WTC11 (cell line): ENCODE results near the gene CELF2. TPM values are rescaled to one million over a fixed set of nuclear protein-coding genes. Genes with fewer than 3 reads are reported as not detected.

ENCODE experiments used
- ATAC-seq: fragments of 200-7000 bp; cut with Tn5 transposase; 2 replicates; pipeline ENCODE4 v1.10.0; 2021; ENCODE audit warnings: mild to moderate bottlenecking, moderate library complexity
- CTCF ChIA-PET: fragments of 300-600 bp; sonication (Branson Sonifier 250); formaldehyde crosslinking; loops from one replicate; lab custom pipeline; 2021; ENCODE audit warnings: antibody characterized with exemption; lab: Charles Lee
- POLR2A ChIA-PET: fragments of 350-600 bp; sonication (Branson Sonifier 250); formaldehyde crosslinking; loops from one replicate; lab custom pipeline; 2021; ENCODE audit warnings: antibody characterized with exemption; lab: Charles Lee
- DNase-seq: peaks from one replicate; pipeline ENCODE4 v3.0.0; 2021; ENCODE audit warnings: low spot score
- H3K27ac Mint-ChIP-seq: 2 replicates; pipeline ENCODE4 v1.8.0; 2021; ENCODE audit warnings: mixed read lengths
- H3K27me3 Mint-ChIP-seq: 2 replicates; pipeline ENCODE4 v1.8.0; 2021; ENCODE audit warnings: low read depth, mild to moderate bottlenecking, moderate library complexity, mixed read lengths
- H3K36me3 Mint-ChIP-seq: 2 replicates; pipeline ENCODE4 v1.8.0; 2021; ENCODE audit warnings: mixed read lengths
- H3K4me1 Mint-ChIP-seq: 2 replicates; pipeline ENCODE4 v1.8.0; 2022; ENCODE audit warnings: mixed read lengths
- H3K4me3 Mint-ChIP-seq: 2 replicates; pipeline ENCODE4 v1.8.0; 2021; ENCODE audit warnings: mild to moderate bottlenecking, moderate library complexity, mixed read lengths
- H3K9me3 Mint-ChIP-seq: 2 replicates; pipeline ENCODE4 v1.8.0; 2021; ENCODE audit warnings: mixed read lengths
- CTCF ChIP-seq: fragments of 200-600 bp; IDR thresholded peaks from 2 replicates; pipeline ENCODE4 v1.8.0; 2022; ENCODE audit warnings: antibody characterized with exemption
- IRF1 ChIP-seq: sonication (generic); formaldehyde crosslinking; IDR thresholded peaks from 2 replicates; pipeline ENCODE4 v1.8.0; 2023; ENCODE audit warnings: missing genetic modification reagents
- MYBL2 ChIP-seq: sonication (generic); formaldehyde crosslinking; IDR thresholded peaks from 2 replicates; pipeline ENCODE4 v1.8.1; 2023; ENCODE audit warnings: mild to moderate bottlenecking, moderate library complexity, missing genetic modification reagents
- NFATC4 ChIP-seq: fragments of 250-450 bp; sonication (Bioruptor Pico); IDR thresholded peaks from 2 replicates; pipeline ENCODE4 v1.9.0; 2021; ENCODE audit warnings: mild to moderate bottlenecking
- TEAD1 ChIP-seq: sonication (generic); formaldehyde crosslinking; IDR thresholded peaks from 2 replicates; pipeline ENCODE4 v1.8.0; 2022; ENCODE audit warnings: mild to moderate bottlenecking, missing genetic modification reagents
- USF1 ChIP-seq: sonication (generic); formaldehyde crosslinking; IDR thresholded peaks from 2 replicates; pipeline ENCODE4 v1.8.0; 2022; ENCODE audit warnings: mild to moderate bottlenecking, missing genetic modification reagents
- ZNF121 ChIP-seq: sonication (generic); formaldehyde crosslinking; IDR thresholded peaks from 2 replicates; pipeline ENCODE4 v1.8.0; 2023; ENCODE audit warnings: missing genetic modification reagents
- ZNF512 ChIP-seq: sonication (generic); formaldehyde crosslinking; IDR thresholded peaks from 2 replicates; pipeline ENCODE4 v1.8.1; 2022; ENCODE audit warnings: missing genetic modification reagents, borderline replicate concordance
- ZNF671 ChIP-seq: fragments of 250-450 bp; sonication (Bioruptor Pico); IDR thresholded peaks from 2 replicates; pipeline ENCODE4 v1.8.0; 2021; ENCODE audit warnings: mild to moderate bottlenecking
- total RNA-seq: library from RNA; stranded (reverse); gene quantifications from 3 replicates; pipeline ENCODE4 v1.2.3, GENCODE V29; 2021
- TF ChIP-seq, protein P1 (sequence below): sonication (generic); formaldehyde crosslinking; conservative IDR thresholded peaks from 2 replicates; pipeline ENCODE4 v1.8.1; 2022; ENCODE audit warnings: mild to moderate bottlenecking, missing genetic modification reagents
- TF ChIP-seq, protein P2 (sequence below): sonication (generic); formaldehyde crosslinking; conservative IDR thresholded peaks from 2 replicates; pipeline ENCODE4 v1.8.1; 2023; ENCODE audit warnings: mild to moderate bottlenecking, low read depth, missing genetic modification reagents, moderate library complexity
- TF ChIP-seq, protein P3 (sequence below): fragments of 250-450 bp; sonication (Bioruptor Pico); IDR thresholded peaks from 2 replicates; pipeline ENCODE4 v1.9.0; 2021; ENCODE audit warnings: mild to moderate bottlenecking
- TF ChIP-seq, protein P4 (sequence below): fragments of 250-450 bp; sonication (Bioruptor Pico); IDR thresholded peaks from 2 replicates; pipeline ENCODE4 v1.8.0; 2021; ENCODE audit warnings: mild to moderate bottlenecking
- TF ChIP-seq, protein P5 (sequence below): sonication (generic); formaldehyde crosslinking; IDR thresholded peaks from 2 replicates; pipeline ENCODE4 v1.8.1; 2023; ENCODE audit warnings: mild to moderate bottlenecking, missing genetic modification reagents, borderline replicate concordance

CELF2 gene
- total RNA-seq, 1 experiment from 2014 or later, result 24.6 TPM

GRCh38 chr10:11110539-11110938 lies 92.9 kb downstream of the CELF2 start (continued):
- TF ChIP-seq CTCF (no peak), ZNF121 (CRISPR knock-in tag) (no peak), MYBL2 (no peak), TEAD1 (no peak)
- TF ChIP-seq, protein P1, sequence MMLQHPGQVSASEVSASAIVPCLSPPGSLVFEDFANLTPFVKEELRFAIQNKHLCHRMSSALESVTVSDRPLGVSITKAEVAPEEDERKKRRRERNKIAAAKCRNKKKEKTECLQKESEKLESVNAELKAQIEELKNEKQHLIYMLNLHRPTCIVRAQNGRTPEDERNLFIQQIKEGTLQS (CRISPR knock-in tag), result no peak

DNA sequence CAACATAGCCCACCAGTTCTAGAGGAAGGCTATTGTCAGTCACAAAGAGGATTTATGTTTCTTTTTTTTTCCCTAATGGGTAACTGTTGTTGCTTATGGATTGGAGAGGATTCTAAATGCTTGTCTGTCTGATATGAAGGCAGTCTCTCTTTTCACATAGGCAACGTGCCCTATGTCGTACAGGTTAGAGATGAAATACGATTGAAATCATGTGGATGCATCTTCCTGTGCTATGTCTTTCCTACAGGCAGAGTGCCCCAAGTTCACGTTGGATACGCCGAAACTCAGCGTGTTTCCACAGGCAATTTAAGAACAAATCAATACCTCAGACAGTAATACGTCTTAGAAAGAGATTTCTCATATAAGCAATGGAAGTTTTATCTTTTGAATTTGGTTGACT lies 93.8 kb downstream of the CELF2 start:
- POLR2A ChIA-PET, result no interaction called here
- H3K4me1 Mint-ChIP-seq, result peaks cover 27% of the 10 kb centered on the region
- ATAC-seq (no peak), DNase-seq (no peak)
- H3K9me3 Mint-ChIP-seq, result peaks cover 22% of the 10 kb centered on the region
- H3K4me3 Mint-ChIP-seq, result no peak overlapping the region
- TF ChIP-seq, protein P2, sequence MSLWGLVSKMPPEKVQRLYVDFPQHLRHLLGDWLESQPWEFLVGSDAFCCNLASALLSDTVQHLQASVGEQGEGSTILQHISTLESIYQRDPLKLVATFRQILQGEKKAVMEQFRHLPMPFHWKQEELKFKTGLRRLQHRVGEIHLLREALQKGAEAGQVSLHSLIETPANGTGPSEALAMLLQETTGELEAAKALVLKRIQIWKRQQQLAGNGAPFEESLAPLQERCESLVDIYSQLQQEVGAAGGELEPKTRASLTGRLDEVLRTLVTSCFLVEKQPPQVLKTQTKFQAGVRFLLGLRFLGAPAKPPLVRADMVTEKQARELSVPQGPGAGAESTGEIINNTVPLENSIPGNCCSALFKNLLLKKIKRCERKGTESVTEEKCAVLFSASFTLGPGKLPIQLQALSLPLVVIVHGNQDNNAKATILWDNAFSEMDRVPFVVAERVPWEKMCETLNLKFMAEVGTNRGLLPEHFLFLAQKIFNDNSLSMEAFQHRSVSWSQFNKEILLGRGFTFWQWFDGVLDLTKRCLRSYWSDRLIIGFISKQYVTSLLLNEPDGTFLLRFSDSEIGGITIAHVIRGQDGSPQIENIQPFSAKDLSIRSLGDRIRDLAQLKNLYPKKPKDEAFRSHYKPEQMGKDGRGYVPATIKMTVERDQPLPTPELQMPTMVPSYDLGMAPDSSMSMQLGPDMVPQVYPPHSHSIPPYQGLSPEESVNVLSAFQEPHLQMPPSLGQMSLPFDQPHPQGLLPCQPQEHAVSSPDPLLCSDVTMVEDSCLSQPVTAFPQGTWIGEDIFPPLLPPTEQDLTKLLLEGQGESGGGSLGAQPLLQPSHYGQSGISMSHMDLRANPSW (CRISPR knock-in tag), result no peak
- TF ChIP-seq ZNF512 (CRISPR knock-in tag) (no peak), USF1 (no peak), ZNF671 (CRISPR knock-in tag) (no peak), IRF1 (CRISPR knock-in tag) (no peak), ZNF121 (CRISPR knock-in tag) (no peak), NFATC4 (CRISPR knock-in tag) (no peak)
- TF ChIP-seq, protein P3, sequence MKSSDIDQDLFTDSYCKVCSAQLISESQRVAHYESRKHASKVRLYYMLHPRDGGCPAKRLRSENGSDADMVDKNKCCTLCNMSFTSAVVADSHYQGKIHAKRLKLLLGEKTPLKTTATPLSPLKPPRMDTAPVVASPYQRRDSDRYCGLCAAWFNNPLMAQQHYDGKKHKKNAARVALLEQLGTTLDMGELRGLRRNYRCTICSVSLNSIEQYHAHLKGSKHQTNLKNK, result no peak
- TF ChIP-seq, protein P4, sequence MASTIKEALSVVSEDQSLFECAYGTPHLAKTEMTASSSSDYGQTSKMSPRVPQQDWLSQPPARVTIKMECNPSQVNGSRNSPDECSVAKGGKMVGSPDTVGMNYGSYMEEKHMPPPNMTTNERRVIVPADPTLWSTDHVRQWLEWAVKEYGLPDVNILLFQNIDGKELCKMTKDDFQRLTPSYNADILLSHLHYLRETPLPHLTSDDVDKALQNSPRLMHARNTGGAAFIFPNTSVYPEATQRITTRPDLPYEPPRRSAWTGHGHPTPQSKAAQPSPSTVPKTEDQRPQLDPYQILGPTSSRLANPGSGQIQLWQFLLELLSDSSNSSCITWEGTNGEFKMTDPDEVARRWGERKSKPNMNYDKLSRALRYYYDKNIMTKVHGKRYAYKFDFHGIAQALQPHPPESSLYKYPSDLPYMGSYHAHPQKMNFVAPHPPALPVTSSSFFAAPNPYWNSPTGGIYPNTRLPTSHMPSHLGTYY (CRISPR knock-in tag), result no peak
- TF ChIP-seq, protein P5, sequence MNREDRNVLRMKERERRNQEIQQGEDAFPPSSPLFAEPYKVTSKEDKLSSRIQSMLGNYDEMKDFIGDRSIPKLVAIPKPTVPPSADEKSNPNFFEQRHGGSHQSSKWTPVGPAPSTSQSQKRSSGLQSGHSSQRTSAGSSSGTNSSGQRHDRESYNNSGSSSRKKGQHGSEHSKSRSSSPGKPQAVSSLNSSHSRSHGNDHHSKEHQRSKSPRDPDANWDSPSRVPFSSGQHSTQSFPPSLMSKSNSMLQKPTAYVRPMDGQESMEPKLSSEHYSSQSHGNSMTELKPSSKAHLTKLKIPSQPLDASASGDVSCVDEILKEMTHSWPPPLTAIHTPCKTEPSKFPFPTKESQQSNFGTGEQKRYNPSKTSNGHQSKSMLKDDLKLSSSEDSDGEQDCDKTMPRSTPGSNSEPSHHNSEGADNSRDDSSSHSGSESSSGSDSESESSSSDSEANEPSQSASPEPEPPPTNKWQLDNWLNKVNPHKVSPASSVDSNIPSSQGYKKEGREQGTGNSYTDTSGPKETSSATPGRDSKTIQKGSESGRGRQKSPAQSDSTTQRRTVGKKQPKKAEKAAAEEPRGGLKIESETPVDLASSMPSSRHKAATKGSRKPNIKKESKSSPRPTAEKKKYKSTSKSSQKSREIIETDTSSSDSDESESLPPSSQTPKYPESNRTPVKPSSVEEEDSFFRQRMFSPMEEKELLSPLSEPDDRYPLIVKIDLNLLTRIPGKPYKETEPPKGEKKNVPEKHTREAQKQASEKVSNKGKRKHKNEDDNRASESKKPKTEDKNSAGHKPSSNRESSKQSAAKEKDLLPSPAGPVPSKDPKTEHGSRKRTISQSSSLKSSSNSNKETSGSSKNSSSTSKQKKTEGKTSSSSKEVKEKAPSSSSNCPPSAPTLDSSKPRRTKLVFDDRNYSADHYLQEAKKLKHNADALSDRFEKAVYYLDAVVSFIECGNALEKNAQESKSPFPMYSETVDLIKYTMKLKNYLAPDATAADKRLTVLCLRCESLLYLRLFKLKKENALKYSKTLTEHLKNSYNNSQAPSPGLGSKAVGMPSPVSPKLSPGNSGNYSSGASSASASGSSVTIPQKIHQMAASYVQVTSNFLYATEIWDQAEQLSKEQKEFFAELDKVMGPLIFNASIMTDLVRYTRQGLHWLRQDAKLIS (CRISPR knock-in tag), result no peak
- TF ChIP-seq, all 79 proteins: peak for 0
- no peak overlapping the region for H3K27ac Mint-ChIP-seq
- no peaks in the 10 kb centered on the region for H3K27me3 Mint-ChIP-seq
- peaks cover 20% of the 10 kb centered on the region for H3K36me3 Mint-ChIP-seq
- CTCF ChIA-PET, result no interaction called here
